ENCODE data around the gene TTC28. TPM values are rescaled to one million over a fixed set of nuclear protein-coding genes. Genes with fewer than 3 reads are reported as not detected.

The TTC28 gene
- total and polyA plus RNA-seq, 10 of the 15 experiments (the other 5 are each of a cell fraction or from before 2014, with no cell fraction given), result 0.15 to 8.4 (median 1.4) TPM

- Histone ChIP-seq H3K27me3 (replicated peaks in 1 of 2; ENCODE audit: control insufficient read depth in 2 of 2, insufficient read depth in 2 of 2, low read length in 1 of 2) (0 out of 4 replicates have a peak, but pooled peaks cover 0 to 1% of the 10 kb centered on the region in 2 experiments), H3K4me1 (ENCODE audit: control insufficient read depth, insufficient read depth, low read length) (no peaks in the 10 kb centered on the region), H3K9ac (ENCODE audit: control insufficient read depth, insufficient read depth, low read length) (no peak overlapping the region), H4K20me1 (ENCODE audit: control insufficient read depth, insufficient read depth) (no peaks in the 10 kb centered on the region), H3K9me3 (replicated peaks; ENCODE audit: control insufficient read depth, insufficient read depth, low read length) (no peaks in the 10 kb centered on the region), H3K4me2 (ENCODE audit: control insufficient read depth, insufficient read depth) (no peak overlapping the region), H3K79me2 (ENCODE audit: control insufficient read depth, insufficient read depth, low read length) (no peaks in the 10 kb centered on the region), H3K4me3 (no peak overlapping the region), H3K36me3 (ENCODE audit: control insufficient read depth in 2 of 2, insufficient read depth in 2 of 2, low read length in 1 of 2) (no peaks in the 10 kb centered on the region), H3K27ac (ENCODE audit: control insufficient read depth, insufficient read depth) (no peak overlapping the region), H2AFZ (ENCODE audit: control insufficient read depth, low read depth, low read length) (no peak overlapping the region)
- WGBS (ENCODE audit: insufficient coverage, insufficient replicate concordance, low lambda C conversion rate, missing lambda C conversion rate), result 54% methylated on average over 7 of the region's 7 CpGs
- intact Hi-C loops (cut with micrococcal nuclease; ENCODE audit: unreplicated experiment) (no loop called here), in situ Hi-C loops (cut with MboI) (loop anchor here (10.0 to 25.0 kb wide), 2 partner anchors 799 to 1012 kb away; no protein-coding TSS in a partner anchor)
- no TSS peak for BruUV-seq (replicated peaks)
- ATAC-seq, result no peak
- TF ChIP-seq EZH2 (IDR thresholded peaks at IDR 0.05; ENCODE audit: borderline replicate concordance, control insufficient read depth, low read depth, low read length), result no peak
- no peak for TF ChIP-seq MLLT1 (IDR thresholded peaks at IDR 0.05)
- no peak for TF ChIP-seq IKZF2 (IDR thresholded peaks at IDR 0.05)
- no peak for TF ChIP-seq BCLAF1 (IDR thresholded peaks at IDR 0.05)
- no peak for TF ChIP-seq ZNF622 (IDR thresholded peaks at IDR 0.05)
- no peak for TF ChIP-seq ZNF207 (IDR thresholded peaks at IDR 0.05; ENCODE audit: borderline replicate concordance)
- TF ChIP-seq SIN3A (IDR thresholded peaks at IDR 0.05; ENCODE audit: low read depth, low read length), result no peak
- TF ChIP-seq CHD1 (IDR thresholded peaks at IDR 0.05; ENCODE audit: low read depth, low read length), result no peak
- no peak for TF ChIP-seq ATF7 (IDR thresholded peaks at IDR 0.05; ENCODE audit: low read depth)
- no peak for TF ChIP-seq RCOR1 (conservative IDR thresholded peaks at IDR 0.05; ENCODE audit: low read depth, low read length)
- no peak for TF ChIP-seq SMC3 (IDR thresholded peaks at IDR 0.05; ENCODE audit: borderline replicate concordance, low read length)
- TF ChIP-seq SP1 (IDR thresholded peaks at IDR 0.05; ENCODE audit: low read depth, low read length), result no peak
- TF ChIP-seq ZNF592 (IDR thresholded peaks at IDR 0.05), result no peak
- no peak for TF ChIP-seq WRNIP1 (IDR thresholded peaks at IDR 0.05; ENCODE audit: borderline replicate concordance, low read depth, low read length)
- TF ChIP-seq TAF1 (IDR thresholded peaks at IDR 0.05; ENCODE audit: borderline replicate concordance, low read depth, low read length), result no peak
- TF ChIP-seq USF2 (IDR thresholded peaks at IDR 0.05; ENCODE audit: borderline replicate concordance, low read depth, low read length), result no peak
- no peak for TF ChIP-seq POLR2A (IDR thresholded peaks at IDR 0.05; ENCODE audit: low read depth, low read length)
- no peak for DNase-seq (ENCODE audit: low read depth, low spot score)
- ChIA-PET RAD21 (ENCODE audit: unreplicated experiment) (no interaction called here), POLR2A (no interaction called here), CTCF (interaction anchor here (1.0 kb wide), 1 partner anchor 26 kb away, joined by 3 read pairs; no protein-coding TSS in a partner anchor), SMC1A (ENCODE audit: uncharacterized antibody, unreplicated experiment) (no interaction called here)
- no peak for FAIRE-seq
These were observed 654.3 kb downstream of the TTC28 start for GRCh38 chr22:28025333-28025732.

Data from GM12878 (cell line).